ENCODE results near the gene BLMH. TPM values are rescaled to one million over a fixed set of nuclear protein-coding genes. Genes with fewer than 3 reads are reported as not detected.
"Not testable (repeated sequence)": the region's sequence is repeated elsewhere in the genome, so short reads cannot be mapped to it uniquely, and the experiment has no call there.

Gene BLMH
- total RNA-seq, 1 donor from 2014 or later: 48.5 TPM

GRCh38 chr17:30210366-30210765 lies 81.4 kb downstream of the BLMH start:
- FAIRE-seq: no peak
- no peak for DNase-seq (ENCODE audit: low spot score in 2 of 2)

GRCh38 chr17:30209930-30210329 lies 81.8 kb downstream of the BLMH start:
- no peak for FAIRE-seq
- DNase-seq (ENCODE audit: low spot score in 2 of 2): no peak

GRCh38 chr17:30208214-30208613 lies 83.5 kb downstream of the BLMH start:
- no peak for FAIRE-seq

GRCh38 chr17:30207655-30208054 lies 84.1 kb downstream of the BLMH start:
- no peak for FAIRE-seq
- DNase-seq (ENCODE audit: low spot score in 2 of 2): no peak

More at GRCh38 chr17:30208214-30208613, 83.5 kb downstream of the BLMH start:
- no peak for DNase-seq (ENCODE audit: low spot score in 2 of 2)

- FAIRE-seq (no peak), DNase-seq (ENCODE audit: low spot score in 2 of 2) (no peak)
Observed at GRCh38 chr17:30203471-30203981, 88.2 kb downstream of the BLMH start.

- DNase-seq (ENCODE audit: low spot score in 2 of 2); FAIRE-seq: not testable (repeated sequence)
Observed at GRCh38 chr17:30200656-30201055, 91.1 kb downstream of the BLMH start.

GRCh38 chr17:30200106-30200505 lies 91.6 kb downstream of the BLMH start:
- FAIRE-seq: no peak
- DNase-seq (ENCODE audit: low spot score in 2 of 2): no peak

- FAIRE-seq: no peak
- DNase-seq (ENCODE audit: low spot score in 2 of 2): no peak
Observed at GRCh38 chr17:30199600-30199999, 92.1 kb downstream of the BLMH start.

Small RNA genes lying within 50 kb of the gene (small RNA-seq; reads per million reads assigned to genes)
- gene RF00154 (14.9 reads per million, percentile 96 among the genes with 10 or more reads in this experiment), gene RNU6-1267P (not detected)

Other genes with a start within 250 kb of the BLMH start
- 5.7 TPM for gene NSRP1, start 175.1 kb downstream of the BLMH start, total RNA-seq
- 1.2 TPM for gene SLC6A4, start 56.2 kb downstream of the BLMH start, total RNA-seq
- gene TMIGD1, start 42.1 kb upstream of the BLMH start, total RNA-seq: not detected
- gene CPD, start 87.0 kb upstream of the BLMH start, total RNA-seq: 71.7 TPM
- 28.5 TPM for gene GOSR1, start 185.5 kb upstream of the BLMH start, total RNA-seq